ENCODE data around the gene NKAIN2.

DNA sequence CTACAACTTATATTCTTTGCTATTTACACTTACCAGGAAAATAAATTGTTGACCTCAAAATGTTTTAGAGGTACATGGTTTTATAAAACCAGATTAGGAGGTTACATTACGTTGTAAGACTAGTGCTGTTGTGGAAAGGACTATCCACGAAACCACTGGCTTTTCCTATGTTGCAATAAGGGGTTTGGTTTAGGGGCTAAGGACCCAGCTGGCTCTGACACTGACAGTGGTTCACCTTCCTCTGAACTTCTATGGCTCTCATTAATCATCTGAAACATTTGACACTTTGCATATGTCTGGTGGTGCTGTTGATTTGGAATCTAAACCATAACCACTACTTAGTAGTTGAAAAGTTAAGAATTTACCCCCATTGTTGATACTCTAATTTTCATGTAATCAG lies 186.7 kb downstream of the NKAIN2 start:
- TF ChIP-seq, protein P1, sequence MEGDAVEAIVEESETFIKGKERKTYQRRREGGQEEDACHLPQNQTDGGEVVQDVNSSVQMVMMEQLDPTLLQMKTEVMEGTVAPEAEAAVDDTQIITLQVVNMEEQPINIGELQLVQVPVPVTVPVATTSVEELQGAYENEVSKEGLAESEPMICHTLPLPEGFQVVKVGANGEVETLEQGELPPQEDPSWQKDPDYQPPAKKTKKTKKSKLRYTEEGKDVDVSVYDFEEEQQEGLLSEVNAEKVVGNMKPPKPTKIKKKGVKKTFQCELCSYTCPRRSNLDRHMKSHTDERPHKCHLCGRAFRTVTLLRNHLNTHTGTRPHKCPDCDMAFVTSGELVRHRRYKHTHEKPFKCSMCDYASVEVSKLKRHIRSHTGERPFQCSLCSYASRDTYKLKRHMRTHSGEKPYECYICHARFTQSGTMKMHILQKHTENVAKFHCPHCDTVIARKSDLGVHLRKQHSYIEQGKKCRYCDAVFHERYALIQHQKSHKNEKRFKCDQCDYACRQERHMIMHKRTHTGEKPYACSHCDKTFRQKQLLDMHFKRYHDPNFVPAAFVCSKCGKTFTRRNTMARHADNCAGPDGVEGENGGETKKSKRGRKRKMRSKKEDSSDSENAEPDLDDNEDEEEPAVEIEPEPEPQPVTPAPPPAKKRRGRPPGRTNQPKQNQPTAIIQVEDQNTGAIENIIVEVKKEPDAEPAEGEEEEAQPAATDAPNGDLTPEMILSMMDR (IDR thresholded peaks at IDR 0.05): no peak
- TF ChIP-seq ZFX (IDR thresholded peaks at IDR 0.05; ENCODE audit: borderline replicate concordance): no peak

Data from 22Rv1 (cell line).